Lung (tissue), 12 donors: ENCODE results near the gene SLC66A2. TPM values are rescaled to one million over a fixed set of nuclear protein-coding genes. Genes with fewer than 3 reads are reported as not detected.

Experiments used
- ATAC-seq: fragments of 200-7000 bp; cut with Tn5 transposase; one replicate; pipeline ENCODE4 v1.9.1; 2020; ENCODE audit warnings: moderate number of reproducible peaks; ENCODE audit not compliant: insufficient read depth, low FRiP score
- DNase-seq, 3 donors: peaks; one replicate each; pipeline ENCODE4 v3.0.0-alpha.2; 2013 to 2017
- H3K27ac ChIP-seq, 2 donors: one replicate each; pipeline ENCODE4 v1.5.1; 2013; ENCODE audit warnings: mild to moderate bottlenecking in 2 of 2, moderate library complexity in 2 of 2, control low read depth in 1 of 2, inconsistent platforms in 1 of 2, low read depth in 1 of 2, low read length in 1 of 2
- H3K27me3 ChIP-seq, 3 donors: one replicate each; pipeline ENCODE4 v1.5.1; 2013; ENCODE audit warnings: low read length in 2 of 3; ENCODE audit not compliant: control insufficient read depth in 3 of 3, insufficient read depth in 3 of 3
- H3K36me3 ChIP-seq, 4 donors: one replicate each; pipeline ENCODE4 v1.5.1; 2013; ENCODE audit warnings: low read length in 4 of 4, mild to moderate bottlenecking in 1 of 4, moderate library complexity in 1 of 4; ENCODE audit not compliant: control insufficient read depth in 4 of 4, insufficient read depth in 4 of 4
- H3K4me1 ChIP-seq, 5 donors: one replicate each; pipeline ENCODE4 v1.5.1; 2013; ENCODE audit warnings: low read length in 5 of 5, mild to moderate bottlenecking in 2 of 5, moderate library complexity in 1 of 5; ENCODE audit not compliant: control insufficient read depth in 5 of 5, insufficient read depth in 5 of 5
- H3K4me3 ChIP-seq: one replicate; pipeline ENCODE4 v1.5.1; 2013; ENCODE audit warnings: mild to moderate bottlenecking, control low read depth, moderate library complexity
- H3K9ac ChIP-seq, 2 donors: one replicate each; pipeline ENCODE4 v1.5.1; 2013; ENCODE audit warnings: low read length in 2 of 2, control low read depth in 1 of 2; ENCODE audit not compliant: insufficient read depth in 1 of 2
- H3K9me3 ChIP-seq, 4 donors: one replicate each; pipeline ENCODE4 v1.5.1; 2013; ENCODE audit warnings: low read length in 3 of 4, mild to moderate bottlenecking in 1 of 4, moderate library complexity in 1 of 4; ENCODE audit not compliant: control insufficient read depth in 4 of 4, insufficient read depth in 3 of 4
- WGBS, 2 donors: extraction: QIAGEN DNeasy Blood & Tissue Kit; methylation state at CpG; one replicate each; pipeline ENCODE4 v1.1.7; 2013; 5-methylcytosine and 5-hydroxymethylcytosine counted together
- polyA plus RNA-seq, 2 donors: library from polyadenylated mRNA; stranded (reverse); fragments of 200-250 nt; gene quantifications; one replicate each; pipeline ENCODE4 v1.2.1, GENCODE V29; 2013
- total RNA-seq, 2 donors: library from RNA; depleted of rRNA in 1 of 2; stranded (reverse); fragments of >200 nt in 1 of 2; gene quantifications; one replicate each; pipeline ENCODE4 v1.2.1, GENCODE V29; 2014 to 2021
- TF ChIP-seq, protein P1 (sequence below): IDR thresholded peaks from 2 replicates; pipeline ENCODE4 v1.5.1; 2012; ENCODE audit warnings: mild to moderate bottlenecking; ENCODE audit errors: control extremely low read depth, extremely low read depth
- donor health status: control.
- donor health status: control.
- donor health status: Bipolar disorder and iron deficiency.
- donor health status: healthy.
- donor health status: DM: yes; HTN: yes; CAD: no.

The SLC66A2 gene
- total and polyA plus RNA-seq, 4 donors, result 26.5 to 71.8 (median 62.3) TPM

DNA sequence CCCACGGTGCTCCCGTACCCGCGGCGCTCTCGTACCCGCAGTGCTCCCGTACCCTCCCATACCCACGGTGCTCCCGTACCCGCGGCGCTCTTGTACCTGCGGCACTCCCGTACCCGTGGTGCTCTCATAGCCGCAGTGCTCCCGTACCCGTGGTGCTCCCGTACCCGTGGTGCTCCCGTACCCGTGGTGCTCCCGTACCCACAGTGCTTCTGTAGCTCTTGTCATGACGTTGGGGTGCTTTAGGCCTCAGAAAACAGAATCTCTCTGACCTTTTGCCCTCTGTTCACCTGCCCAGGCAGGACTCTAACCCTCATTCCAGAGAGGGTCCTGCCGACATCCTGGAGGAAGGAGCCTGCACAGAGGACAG is 35.3 kb downstream of the SLC66A2 start:
- Histone ChIP-seq H3K9ac (no peak overlapping the region), H3K9me3 (peaks cover 0 to 2% (median 0%) of the 10 kb centered on the region in 4 donors), H3K4me3 (no peak overlapping the region), H3K27ac (no peak overlapping the region), H3K27me3 (no peaks in the 10 kb centered on the region), H3K36me3 (peaks cover 0 to 61% (median 25%) of the 10 kb centered on the region in 4 donors), H3K4me1 (no peaks in the 10 kb centered on the region)
- ATAC-seq (no peak), DNase-seq (no peak)
- 86 to 89% methylated on average over 24 to 26 of the region's 26 CpGs for WGBS, 2 donors
- TF ChIP-seq, protein P1, sequence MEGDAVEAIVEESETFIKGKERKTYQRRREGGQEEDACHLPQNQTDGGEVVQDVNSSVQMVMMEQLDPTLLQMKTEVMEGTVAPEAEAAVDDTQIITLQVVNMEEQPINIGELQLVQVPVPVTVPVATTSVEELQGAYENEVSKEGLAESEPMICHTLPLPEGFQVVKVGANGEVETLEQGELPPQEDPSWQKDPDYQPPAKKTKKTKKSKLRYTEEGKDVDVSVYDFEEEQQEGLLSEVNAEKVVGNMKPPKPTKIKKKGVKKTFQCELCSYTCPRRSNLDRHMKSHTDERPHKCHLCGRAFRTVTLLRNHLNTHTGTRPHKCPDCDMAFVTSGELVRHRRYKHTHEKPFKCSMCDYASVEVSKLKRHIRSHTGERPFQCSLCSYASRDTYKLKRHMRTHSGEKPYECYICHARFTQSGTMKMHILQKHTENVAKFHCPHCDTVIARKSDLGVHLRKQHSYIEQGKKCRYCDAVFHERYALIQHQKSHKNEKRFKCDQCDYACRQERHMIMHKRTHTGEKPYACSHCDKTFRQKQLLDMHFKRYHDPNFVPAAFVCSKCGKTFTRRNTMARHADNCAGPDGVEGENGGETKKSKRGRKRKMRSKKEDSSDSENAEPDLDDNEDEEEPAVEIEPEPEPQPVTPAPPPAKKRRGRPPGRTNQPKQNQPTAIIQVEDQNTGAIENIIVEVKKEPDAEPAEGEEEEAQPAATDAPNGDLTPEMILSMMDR, result no peak

DNA sequence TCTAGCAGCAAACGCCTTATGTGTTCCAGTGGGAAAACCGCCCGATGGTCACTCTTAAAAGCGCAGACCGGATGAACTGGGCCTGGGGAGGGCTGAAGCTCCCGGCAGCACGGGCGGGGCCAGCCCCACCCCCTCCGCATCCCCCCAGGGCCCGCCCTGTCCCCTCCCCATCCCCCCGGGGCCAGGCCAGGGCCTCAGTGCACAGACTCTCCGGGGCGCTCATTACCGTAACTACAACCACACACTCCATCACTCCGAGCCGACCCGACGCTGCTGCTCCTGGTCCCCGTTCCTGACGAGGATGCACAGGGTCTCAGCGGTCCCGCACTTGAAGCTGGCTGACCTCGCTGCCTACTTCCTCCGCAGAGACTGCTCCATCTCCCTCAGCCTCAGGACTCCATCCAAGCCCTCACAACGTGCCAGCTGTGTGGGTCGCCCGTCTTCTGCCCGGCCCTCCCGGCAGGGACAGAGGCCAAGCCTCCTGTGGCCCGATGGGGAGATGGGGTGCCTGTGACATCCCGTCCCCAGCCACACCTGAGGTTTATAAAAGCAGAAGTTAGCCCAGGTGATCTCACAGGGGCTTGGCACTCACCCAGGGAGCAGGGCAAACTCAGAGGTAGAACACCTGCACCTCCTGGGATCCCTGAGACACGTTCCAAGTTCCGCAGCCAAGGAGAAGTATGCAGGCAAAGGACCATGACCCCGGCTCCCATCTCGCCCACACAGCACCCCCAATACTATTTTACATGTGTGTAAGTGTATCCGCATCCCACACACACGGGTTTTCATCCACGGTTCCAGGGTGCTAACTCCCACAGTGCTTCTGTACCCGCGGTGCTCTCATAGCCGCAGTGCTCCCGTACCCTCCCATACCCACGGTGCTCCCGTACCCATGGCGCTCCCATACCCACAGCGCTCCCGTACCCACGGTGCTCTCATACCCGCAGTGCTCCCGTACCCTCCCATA is 36.0 kb downstream of the SLC66A2 start:
- no peak overlapping the region for H3K4me3 ChIP-seq
- peaks cover 0 to 2% (median 0%) of the 10 kb centered on the region in 4 donors for H3K9me3 ChIP-seq
- no peak for ATAC-seq
- DNase-seq, result no peak
- H3K27ac ChIP-seq, result no peak overlapping the region
- peaks cover 0 to 62% (median 25%) of the 10 kb centered on the region in 4 donors for H3K36me3 ChIP-seq
- no peak overlapping the region for H3K9ac ChIP-seq
- H3K27me3 ChIP-seq, result no peaks in the 10 kb centered on the region
- TF ChIP-seq, protein P1, result no peak
- 95 to 96% methylated on average over 50 of the region's 50 CpGs for WGBS, 2 donors
- H3K4me1 ChIP-seq, result no peaks in the 10 kb centered on the region

DNA sequence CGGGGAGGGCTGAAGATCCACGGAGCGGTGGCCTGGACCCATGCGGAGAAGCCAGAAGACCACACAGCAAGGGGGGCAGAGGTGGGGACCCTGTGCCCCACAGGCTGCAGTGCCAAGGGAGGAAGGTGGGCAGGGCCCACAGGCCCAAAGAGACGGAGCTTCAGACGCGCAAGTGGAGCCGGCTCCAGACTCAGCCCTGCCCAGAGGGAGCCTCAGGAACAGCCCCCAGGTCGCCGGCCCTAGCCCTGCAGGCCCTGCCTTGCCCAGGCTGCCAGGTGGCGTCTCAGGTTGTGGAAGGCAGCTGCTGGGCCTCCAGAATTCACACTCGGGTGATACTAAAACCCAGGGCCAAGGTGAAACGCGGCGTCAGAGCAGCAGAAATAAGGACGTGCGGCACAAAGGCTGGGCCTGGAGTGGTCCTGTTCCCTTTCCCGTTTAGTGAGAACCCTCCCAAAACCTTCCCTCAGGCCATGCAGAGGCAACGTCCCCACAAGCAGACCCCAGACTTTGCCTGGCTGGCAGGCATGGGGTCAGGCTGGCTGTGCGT is 36.8 kb downstream of the SLC66A2 start:
- Histone ChIP-seq H3K4me3 (no peak overlapping the region), H3K9me3 (peaks cover 0 to 2% (median 0%) of the 10 kb centered on the region in 4 donors), H3K27me3 (no peaks in the 10 kb centered on the region), H3K9ac (no peak overlapping the region), H3K4me1 (no peaks in the 10 kb centered on the region), H3K36me3 (peaks cover 0 to 62% (median 25%) of the 10 kb centered on the region in 4 donors), H3K27ac (no peak overlapping the region)
- WGBS, 2 donors, result 94 to 95% methylated on average over 20 of the region's 20 CpGs
- ATAC-seq (no peak), DNase-seq (no peak)
- TF ChIP-seq, protein P1, result no peak
